Spleen (tissue), 7 donors: ENCODE data around the gene SREBF1.

Source experiments
- CTCF ChIP-seq, 11 experiments: fragments of 200-600 bp in 7 of 11; fragments of 450-650 bp in 4 of 11; sonication (generic) in 4 of 11; IDR thresholded peaks in 8 of 11; conservative IDR thresholded peaks in 3 of 11; 1 replicate in 7 of 11; 2 replicates in 4 of 11; pipeline versions ENCODE4 v1.4.0 to v1.8.0; 2016 to 2021; ENCODE audit warnings: antibody characterized with exemption in 11 of 11, inconsistent platforms in 4 of 11, mild to moderate bottlenecking in 1 of 11
- POLR2A ChIP-seq, 3 donors: fragments of 450-650 bp; IDR thresholded peaks; one replicate each; pipeline ENCODE4 v1.5.1; 2017; ENCODE audit warnings: antibody characterized with exemption in 3 of 3, mild to moderate bottlenecking in 1 of 3
- POLR2AphosphoS5 ChIP-seq, 3 donors: sonication (generic); formaldehyde crosslinking; IDR thresholded peaks; one replicate each; pipeline ENCODE4 v1.5.1; 2017; ENCODE audit warnings: antibody characterized with exemption in 3 of 3
- donor health status: DM: no; HTN: no; CAD: no; lungs with moderate emphysema.
- donor health status: DM: no; HTN: no; CAD: no.
- donor health status: DM: no; HTN: no; CAD: no.

DNA sequence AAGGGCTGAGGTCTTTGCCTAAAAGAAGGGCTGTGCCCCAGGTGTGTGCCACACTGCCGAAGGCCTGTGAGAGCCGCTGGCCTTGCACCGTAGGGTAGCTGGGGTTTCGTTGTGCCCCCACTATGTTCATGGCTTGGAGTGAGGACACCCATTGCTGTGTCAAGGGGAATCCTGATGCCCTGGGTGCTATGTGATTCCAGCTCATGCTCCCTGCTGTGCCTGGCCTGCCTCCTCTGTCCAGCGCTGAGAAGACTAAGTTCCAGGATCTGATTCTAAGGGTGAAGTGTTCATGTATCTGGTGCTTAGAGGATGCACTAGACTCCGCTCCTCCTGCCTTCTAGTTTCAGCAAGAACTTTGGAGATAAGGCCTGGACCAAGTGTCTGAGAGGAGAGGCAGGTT, 47.4 kb downstream of the SREBF1 start:
- TF ChIP-seq CTCF (IDR thresholded peaks at IDR 0.05 in 8 of 11, conservative IDR thresholded peaks at IDR 0.05 in 3 of 11) (no peak), POLR2AphosphoS5 (IDR thresholded peaks at IDR 0.05) (no peak), POLR2A (IDR thresholded peaks at IDR 0.05) (no peak)
